Muscle layer of colon (tissue), 2 donors: ENCODE data around the gene FAM174C.

Experiments used
- H3K27ac ChIP-seq: one replicate; pipeline ENCODE4 v1.7.0; 2013; ENCODE audit warnings: low read depth, mild to moderate bottlenecking, low read length, moderate library complexity
- H3K27me3 ChIP-seq, 2 donors: one replicate each; pipeline ENCODE4 v1.7.0; 2013; ENCODE audit warnings: low read length in 2 of 2, mild to moderate bottlenecking in 2 of 2; ENCODE audit not compliant: insufficient read depth in 2 of 2, control insufficient read depth in 1 of 2
- H3K36me3 ChIP-seq: one replicate; pipeline ENCODE4 v1.7.0; 2013; ENCODE audit warnings: mild to moderate bottlenecking, low read length; ENCODE audit not compliant: insufficient read depth
- H3K4me1 ChIP-seq: one replicate; pipeline ENCODE4 v1.7.0; 2013; ENCODE audit warnings: mild to moderate bottlenecking, low read length; ENCODE audit not compliant: insufficient read depth
- H3K4me3 ChIP-seq, 2 donors: one replicate each; pipeline ENCODE4 v1.7.0; 2013; ENCODE audit warnings: low read length in 2 of 2, low read depth in 1 of 2, mild to moderate bottlenecking in 1 of 2, moderate library complexity in 1 of 2
- H3K9ac ChIP-seq: one replicate; pipeline ENCODE4 v1.7.0; 2013; ENCODE audit warnings: low read length
- H3K9me3 ChIP-seq: one replicate; pipeline ENCODE4 v1.7.0; 2013; ENCODE audit warnings: mild to moderate bottlenecking, low read length
- donor health status: abdominal sarcoma.
- donor health status: Adenocarcinoma of cecum.

FAM174C gene

GRCh38 chr19:1289686-1290025 lies 14.3 kb downstream of the FAM174C start:
- Histone ChIP-seq H3K9me3 (no peaks in the 10 kb centered on the region), H3K9ac (no peak overlapping the region), H3K36me3 (no peaks in the 10 kb centered on the region), H3K4me1 (no peaks in the 10 kb centered on the region), H3K27me3 (peaks cover 9 to 71% of the 10 kb centered on the region in 2 donors), H3K27ac (no peak overlapping the region), H3K4me3 (no peak overlapping the region)

GRCh38 chr19:1290196-1290702 lies 14.9 kb downstream of the FAM174C start:
- no peak overlapping the region for H3K4me3 ChIP-seq
- no peaks in the 10 kb centered on the region for H3K9me3 ChIP-seq
- peaks cover 8 to 71% of the 10 kb centered on the region in 2 donors for H3K27me3 ChIP-seq
- no peak overlapping the region for H3K27ac ChIP-seq
- peaks cover under 1% of the 10 kb centered on the region for H3K4me1 ChIP-seq
- no peak overlapping the region for H3K9ac ChIP-seq
- H3K36me3 ChIP-seq, result no peaks in the 10 kb centered on the region

DNA sequence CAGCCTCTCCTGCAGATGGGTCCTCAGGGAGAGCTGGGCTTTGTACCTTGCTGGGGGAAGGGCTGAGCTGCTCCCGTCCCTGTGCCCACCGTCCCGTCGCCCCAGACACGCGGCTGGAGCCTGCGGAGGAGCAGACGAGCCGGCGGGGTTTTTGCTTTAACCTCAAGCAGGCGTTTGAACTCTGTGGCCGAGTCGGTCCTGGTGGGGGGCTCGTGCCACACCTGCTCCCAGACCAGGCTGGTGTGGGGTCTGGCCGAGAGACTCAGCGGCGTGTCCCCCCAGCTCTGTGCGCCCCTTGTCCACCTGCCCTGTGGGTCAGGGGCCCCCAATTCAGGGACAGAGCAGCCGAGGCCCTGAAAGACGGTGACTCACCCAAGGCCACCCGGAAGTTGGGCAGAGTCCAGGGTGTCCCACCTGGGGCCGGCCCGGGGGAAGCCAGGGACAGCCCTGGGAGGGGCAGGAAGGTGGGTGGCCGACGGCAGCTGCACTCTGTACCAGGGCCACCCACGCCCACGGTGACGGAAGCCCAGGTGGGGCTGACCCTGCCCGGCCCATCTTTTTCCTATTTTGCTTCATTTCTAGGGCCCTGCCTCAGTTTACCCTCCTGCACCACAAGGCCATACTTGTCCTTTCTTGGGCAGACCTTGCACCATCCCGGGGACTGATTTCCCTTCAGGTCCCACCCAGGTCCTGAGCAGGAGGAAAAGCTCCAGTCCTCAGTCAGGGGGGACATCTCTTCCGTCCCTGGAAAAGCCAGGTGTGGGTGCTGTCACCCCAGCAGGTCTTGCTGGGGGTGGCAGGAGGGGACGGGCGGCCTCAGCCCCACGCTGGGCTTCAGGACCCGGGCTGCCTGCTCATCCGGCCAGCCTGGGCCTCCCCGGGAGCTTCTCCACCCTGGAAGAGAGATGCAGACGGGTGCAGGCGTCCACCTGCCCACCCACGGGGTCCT lies 15.6 kb downstream of the FAM174C start:
- H3K36me3 ChIP-seq, result no peaks in the 10 kb centered on the region
- no peak overlapping the region for H3K4me3 ChIP-seq
- no peak overlapping the region for H3K9ac ChIP-seq
- peaks cover 7 to 72% of the 10 kb centered on the region in 2 donors for H3K27me3 ChIP-seq
- no peak overlapping the region for H3K27ac ChIP-seq
- H3K9me3 ChIP-seq, result no peaks in the 10 kb centered on the region
- H3K4me1 ChIP-seq, result peaks cover 4% of the 10 kb centered on the region

DNA sequence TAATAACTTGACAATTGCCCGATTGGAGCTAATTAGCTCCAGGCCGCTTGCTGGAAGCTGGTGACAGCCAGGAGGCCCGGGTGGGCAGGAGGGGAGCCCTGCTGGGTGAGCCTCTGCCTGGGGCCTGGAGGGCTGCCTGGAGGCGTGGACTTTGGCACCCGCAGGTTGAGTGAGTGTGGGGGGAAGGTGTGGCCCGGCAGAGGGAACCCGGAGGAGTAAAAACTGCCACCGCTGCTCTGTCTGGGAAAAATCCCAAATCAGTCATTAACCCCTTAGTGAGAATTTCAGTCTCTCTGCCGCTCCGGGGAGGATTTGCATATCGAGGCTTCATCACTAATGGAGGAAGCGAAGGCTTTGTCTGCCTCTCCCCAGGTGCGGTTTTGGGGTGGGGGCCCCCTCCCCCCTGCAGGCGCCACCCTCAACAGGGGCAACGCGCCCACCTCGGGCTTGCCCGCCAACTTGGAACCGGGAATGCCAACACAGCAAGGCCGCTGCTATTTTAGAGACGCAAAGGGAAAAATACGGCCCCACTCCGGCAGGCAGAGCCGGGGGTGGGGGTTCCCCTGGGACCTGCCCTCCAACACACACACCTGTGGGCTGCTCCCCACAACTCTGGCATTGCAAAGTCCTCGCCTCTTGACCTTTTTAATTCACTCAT lies 16.6 kb downstream of the FAM174C start:
- no peak overlapping the region for H3K4me3 ChIP-seq
- H3K27ac ChIP-seq, result no peak overlapping the region
- H3K27me3 ChIP-seq, result peaks cover 7 to 72% of the 10 kb centered on the region in 2 donors
- H3K9me3 ChIP-seq, result no peaks in the 10 kb centered on the region
- no peak overlapping the region for H3K9ac ChIP-seq
- peaks cover 4% of the 10 kb centered on the region for H3K4me1 ChIP-seq
- no peaks in the 10 kb centered on the region for H3K36me3 ChIP-seq

DNA sequence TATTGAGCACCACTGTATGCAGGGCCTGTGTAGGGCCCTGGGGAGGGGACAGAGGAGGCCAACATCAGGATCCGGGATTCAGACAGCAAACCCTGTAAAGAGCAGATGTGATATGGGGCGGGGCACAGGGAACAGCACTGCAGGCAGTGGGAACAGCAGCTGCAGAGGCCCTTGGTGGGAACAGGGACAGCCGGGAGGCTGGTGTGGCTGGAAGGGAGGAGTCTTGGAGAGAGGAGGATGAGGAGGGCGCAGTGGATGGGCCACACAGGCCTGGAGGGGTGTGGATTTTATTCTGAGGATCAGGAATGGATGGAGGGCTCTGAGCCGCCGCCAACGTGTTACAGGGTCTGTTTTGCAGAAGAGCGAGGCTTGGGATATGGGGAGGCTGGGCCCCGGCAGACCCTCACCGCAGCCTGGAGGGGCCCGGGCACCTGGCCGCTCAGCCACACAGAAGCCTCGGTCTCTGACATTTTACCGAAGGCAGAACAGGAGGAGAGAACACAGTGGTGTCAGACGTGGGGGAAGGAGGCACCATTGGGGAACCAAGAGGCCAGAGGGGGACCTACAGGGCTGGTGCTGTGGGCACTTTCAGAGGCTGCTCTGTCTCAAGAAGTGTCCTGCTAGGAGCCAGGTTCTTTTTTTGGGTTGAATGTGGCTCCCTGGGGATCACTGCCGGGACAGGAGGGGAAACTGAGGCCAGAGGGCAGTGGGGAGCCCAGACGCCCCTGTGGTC lies 17.3 kb downstream of the FAM174C start:
- Histone ChIP-seq H3K27me3 (peaks cover 7 to 65% of the 10 kb centered on the region in 2 donors), H3K9me3 (no peaks in the 10 kb centered on the region), H3K4me1 (peaks cover 4% of the 10 kb centered on the region), H3K27ac (no peak overlapping the region), H3K4me3 (no peak overlapping the region), H3K9ac (no peak overlapping the region), H3K36me3 (no peaks in the 10 kb centered on the region)

- H3K27me3 ChIP-seq, result peaks cover 7 to 51% of the 10 kb centered on the region in 2 donors
- no peaks in the 10 kb centered on the region for H3K9me3 ChIP-seq
- peaks cover 4% of the 10 kb centered on the region for H3K4me1 ChIP-seq
- H3K4me3 ChIP-seq, result no peak overlapping the region
- H3K36me3 ChIP-seq, result no peaks in the 10 kb centered on the region
- H3K9ac ChIP-seq, result no peak overlapping the region
- no peak overlapping the region for H3K27ac ChIP-seq
Observed at GRCh38 chr19:1293782-1294604, 18.7 kb downstream of the FAM174C start.

DNA sequence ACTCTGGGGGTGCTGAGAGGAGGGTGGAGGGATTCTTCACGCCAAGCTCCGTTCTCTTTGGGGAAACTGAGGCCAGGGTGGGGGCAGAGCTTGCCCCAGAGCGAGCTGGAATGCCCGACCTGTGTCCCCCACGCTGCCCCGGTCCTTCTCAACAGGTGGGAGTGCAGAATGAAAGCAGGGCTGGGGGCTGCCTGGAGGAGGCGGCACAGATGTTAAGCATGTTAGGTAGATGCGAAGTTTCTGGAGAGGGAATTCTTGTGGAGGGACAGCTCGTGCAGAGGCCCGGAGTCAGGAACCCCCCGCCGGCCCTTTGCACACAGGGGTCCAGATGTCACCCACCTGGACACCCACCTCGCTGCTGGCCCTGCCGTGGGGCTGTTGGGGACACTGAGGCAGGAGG lies 19.4 kb downstream of the FAM174C start:
- H3K9me3 ChIP-seq, result no peaks in the 10 kb centered on the region
- H3K36me3 ChIP-seq, result no peaks in the 10 kb centered on the region
- H3K4me1 ChIP-seq, result peaks cover 4% of the 10 kb centered on the region
- H3K27me3 ChIP-seq, result peaks cover 7 to 46% of the 10 kb centered on the region in 2 donors
- H3K4me3 ChIP-seq, result no peak overlapping the region
- no peak overlapping the region for H3K27ac ChIP-seq
- no peak overlapping the region for H3K9ac ChIP-seq

- Histone ChIP-seq H3K4me3 (no peak overlapping the region), H3K4me1 (peaks cover 4% of the 10 kb centered on the region), H3K9me3 (no peaks in the 10 kb centered on the region), H3K36me3 (no peaks in the 10 kb centered on the region), H3K27ac (no peak overlapping the region), H3K27me3 (peaks cover 7 to 46% of the 10 kb centered on the region in 2 donors), H3K9ac (no peak overlapping the region)
Observed at GRCh38 chr19:1295169-1296012, 20.1 kb downstream of the FAM174C start.

GRCh38 chr19:1296078-1296477 lies 20.7 kb downstream of the FAM174C start:
- Histone ChIP-seq H3K4me3 (no peak overlapping the region), H3K9ac (no peak overlapping the region), H3K27ac (no peak overlapping the region), H3K4me1 (peaks cover 4% of the 10 kb centered on the region), H3K36me3 (no peaks in the 10 kb centered on the region), H3K27me3 (peaks cover 7 to 43% of the 10 kb centered on the region in 2 donors), H3K9me3 (no peaks in the 10 kb centered on the region)

DNA sequence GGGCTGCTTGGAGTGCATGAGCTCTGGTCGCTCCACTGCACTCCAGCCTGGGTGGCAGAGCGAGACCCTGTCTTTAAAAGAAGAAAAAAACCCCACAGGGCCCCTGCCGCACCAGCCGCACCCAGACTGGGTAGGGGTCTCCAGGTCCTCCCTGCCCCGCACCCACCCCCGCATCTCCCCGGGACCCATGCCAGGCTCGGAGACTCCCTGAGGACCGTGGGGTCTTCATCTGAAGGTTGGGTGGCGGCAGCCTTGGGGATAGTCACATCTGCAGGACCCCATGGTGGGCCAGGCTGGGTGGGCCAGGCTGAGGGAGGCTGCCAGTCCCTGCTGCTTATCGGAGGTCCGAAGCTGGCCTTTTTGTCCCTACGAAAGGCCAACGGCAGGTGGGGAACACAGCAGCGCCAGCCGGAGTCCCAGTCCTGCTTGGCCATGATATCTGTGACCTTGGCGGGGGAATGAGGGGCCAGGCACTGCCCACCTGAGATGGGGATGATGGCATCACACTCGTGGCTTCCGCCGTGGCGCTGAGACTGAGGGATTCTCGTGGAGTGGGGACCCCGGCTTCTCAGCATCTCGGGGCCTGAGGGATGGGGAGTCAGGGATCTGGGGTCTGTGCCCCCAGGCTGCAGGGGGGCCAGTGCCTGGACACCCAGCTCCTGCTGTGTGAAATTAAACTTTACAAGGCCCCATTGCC lies 21.4 kb downstream of the FAM174C start:
- peaks cover 7 to 37% of the 10 kb centered on the region in 2 donors for H3K27me3 ChIP-seq
- no peak overlapping the region for H3K27ac ChIP-seq
- peaks cover 4% of the 10 kb centered on the region for H3K4me1 ChIP-seq
- H3K4me3 ChIP-seq, result no peak overlapping the region
- no peaks in the 10 kb centered on the region for H3K9me3 ChIP-seq
- H3K36me3 ChIP-seq, result no peaks in the 10 kb centered on the region
- no peak overlapping the region for H3K9ac ChIP-seq
